Suppressor macrophage treated with lipopolysaccharide for 4 hours (primary cell): ENCODE data around the gene TACR1.

Experiments
- DNase-seq: peaks from one replicate; pipeline ENCODE4 v3.0.0-alpha.2; 2020

Gene TACR1

DNA sequence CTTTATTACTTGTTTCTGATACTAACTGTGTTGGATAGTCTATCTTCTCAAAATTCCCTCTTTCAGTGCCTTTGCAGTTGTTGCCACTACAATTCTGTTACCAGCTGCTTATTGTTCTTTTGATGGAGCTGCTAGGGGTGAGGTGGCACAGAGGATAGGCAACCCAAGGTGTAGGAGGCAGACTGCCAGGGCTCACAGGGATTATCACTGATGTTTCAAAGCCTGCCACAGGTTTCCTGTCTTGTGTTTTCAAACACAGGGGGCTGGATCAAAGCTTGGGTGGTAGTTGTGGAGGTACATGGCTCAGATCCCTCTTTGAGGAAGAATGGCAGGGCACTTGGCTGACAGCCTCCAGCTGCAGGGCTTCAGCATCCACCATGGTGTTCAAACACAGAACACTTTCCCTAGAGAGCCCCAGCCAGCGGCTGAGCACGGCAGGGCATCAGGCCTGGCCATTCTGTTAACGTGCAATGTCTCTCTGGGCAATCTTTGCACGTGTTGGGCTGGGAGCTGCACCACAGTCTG is 153.7 kb downstream of the TACR1 start:
- no peak for DNase-seq

DNA sequence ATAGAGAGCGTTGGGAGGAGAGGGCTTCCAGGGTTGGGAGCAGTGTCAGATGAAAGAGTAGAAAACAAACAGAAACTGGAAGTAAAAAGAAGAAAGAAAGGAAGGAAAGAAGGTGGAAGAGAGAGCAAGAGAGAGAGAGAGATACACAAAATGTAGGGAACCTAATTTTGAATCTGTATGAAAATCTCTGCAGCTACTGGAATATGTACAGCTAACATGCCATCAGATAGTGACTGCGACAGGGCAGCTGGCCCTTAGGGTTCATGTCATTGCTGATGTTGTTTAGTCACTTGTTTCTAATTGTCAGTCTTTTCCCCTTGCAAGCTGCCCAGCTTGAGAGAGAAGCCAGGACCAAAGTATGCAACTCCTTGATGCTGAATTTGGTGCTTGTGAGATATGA is 155.0 kb downstream of the TACR1 start:
- no peak for DNase-seq

DNA sequence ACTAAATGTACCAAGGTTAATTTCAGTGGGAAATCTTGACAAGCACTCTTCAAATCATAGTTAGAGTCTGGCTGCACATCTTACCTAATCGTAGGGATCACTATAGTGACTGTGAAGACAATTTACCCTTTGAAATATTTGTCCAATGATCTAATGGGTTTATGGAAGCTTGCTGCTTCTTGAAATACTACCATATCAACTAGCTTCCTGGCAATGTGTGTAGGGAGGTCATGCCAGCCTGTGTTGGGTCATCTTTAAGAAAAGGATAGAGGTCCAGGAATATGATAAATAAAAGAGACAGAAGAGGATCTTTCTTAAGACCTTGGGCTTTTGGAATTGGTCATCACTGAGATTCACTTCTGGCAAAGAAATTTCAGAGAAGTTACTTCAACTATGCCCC is 156.5 kb downstream of the TACR1 start:
- no peak for DNase-seq

DNA sequence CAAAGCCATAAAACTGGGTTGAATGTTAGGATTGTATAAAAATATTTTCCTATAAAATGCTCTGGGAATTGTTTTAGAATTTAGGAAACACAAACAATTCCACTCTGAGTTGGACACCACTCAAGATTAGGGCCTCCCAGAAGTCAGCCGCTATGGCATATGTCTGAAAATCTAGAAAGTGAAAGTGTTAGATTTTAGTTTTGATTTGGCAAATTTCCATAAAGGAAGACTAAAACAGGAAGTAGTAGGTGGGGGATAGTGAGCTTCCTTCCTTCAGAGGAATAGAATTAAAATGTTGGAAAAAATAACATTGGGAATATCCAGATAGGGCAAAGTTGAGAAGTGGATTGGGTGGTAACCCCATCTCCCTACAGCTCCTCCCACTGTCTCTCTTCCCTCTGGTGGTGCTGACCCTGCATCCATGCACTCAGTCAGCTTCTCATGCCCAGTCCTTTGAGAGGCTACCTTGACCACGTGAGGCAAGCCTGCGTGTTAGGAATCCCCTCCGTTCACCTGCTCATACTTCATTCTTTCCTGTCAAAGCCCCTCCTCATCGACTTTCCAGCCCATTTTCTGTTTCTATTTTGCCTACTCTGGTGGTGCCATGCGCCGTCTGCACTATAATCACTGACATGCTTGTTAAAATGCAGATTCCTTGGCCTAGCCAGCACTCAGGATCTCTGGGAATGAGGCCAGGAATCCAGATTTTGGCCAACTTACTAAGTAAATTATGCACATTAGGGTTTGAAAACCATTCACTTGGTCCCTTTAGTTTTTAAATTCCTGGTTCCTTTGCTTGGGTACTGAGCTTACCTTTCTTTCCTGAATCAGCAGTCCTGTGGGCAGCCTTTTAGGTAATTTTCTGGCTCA is 157.4 kb downstream of the TACR1 start:
- peak; percentile 71 for DNase-seq

DNA sequence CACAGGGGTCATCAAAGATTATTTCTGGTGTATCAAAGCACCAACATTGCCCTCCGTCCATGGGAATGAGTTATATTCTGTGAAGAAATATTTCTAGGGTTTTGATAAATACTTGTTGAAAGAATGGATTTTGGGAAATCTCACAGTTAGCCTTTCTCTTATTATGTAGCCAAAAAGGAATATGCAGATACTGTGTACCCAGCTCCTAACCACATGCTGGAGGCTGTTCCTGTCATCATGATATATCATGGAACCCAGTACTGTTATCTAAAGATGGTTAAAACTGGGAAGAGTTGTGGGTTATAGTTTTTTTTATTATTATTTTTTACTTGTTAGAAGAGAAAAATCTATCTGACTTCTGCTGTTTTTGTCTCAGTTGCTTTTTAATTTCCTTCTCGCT is 158.1 kb downstream of the TACR1 start:
- no peak for DNase-seq

DNA sequence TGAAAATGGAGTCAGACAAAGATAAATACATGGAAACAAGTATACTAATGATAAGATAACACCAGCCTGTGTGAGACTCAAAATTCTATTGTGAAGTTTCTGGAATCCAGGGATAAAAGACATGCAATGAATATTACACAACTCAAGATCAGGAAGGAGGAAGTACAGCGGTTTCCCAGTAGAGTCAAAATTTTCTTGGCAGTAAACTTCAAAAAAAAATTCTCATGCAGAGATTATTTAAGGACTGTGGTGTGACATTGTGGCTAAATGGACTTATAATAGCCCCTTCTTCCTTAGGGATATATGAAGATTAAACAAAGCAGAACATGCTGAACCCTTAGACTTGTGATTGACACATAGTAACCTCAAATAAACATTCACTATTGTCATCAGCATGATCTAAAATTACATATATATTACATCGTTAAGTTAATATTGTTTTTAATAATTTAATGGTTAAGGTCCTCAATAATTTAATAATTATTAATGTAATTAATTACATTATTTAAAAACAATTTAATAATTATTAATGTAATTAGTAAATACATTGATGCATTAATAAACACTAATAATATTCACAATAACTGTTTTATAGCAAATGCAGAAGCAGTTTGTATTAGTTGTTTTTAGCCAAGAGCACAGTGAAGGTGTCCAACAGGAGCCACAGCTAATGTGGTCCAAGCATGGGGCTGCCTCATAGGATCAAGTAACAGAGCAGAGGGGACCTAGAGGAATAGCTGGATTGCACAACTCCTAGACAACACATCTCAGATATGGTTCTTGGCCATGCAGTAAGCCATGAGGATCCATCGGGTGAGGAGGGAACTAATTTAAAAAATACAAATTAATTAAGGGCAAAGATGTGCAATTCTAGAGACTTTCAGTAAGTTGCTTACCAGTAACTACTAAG is 163.6 kb downstream of the TACR1 start:
- DNase-seq = peak; percentile 56

DNA sequence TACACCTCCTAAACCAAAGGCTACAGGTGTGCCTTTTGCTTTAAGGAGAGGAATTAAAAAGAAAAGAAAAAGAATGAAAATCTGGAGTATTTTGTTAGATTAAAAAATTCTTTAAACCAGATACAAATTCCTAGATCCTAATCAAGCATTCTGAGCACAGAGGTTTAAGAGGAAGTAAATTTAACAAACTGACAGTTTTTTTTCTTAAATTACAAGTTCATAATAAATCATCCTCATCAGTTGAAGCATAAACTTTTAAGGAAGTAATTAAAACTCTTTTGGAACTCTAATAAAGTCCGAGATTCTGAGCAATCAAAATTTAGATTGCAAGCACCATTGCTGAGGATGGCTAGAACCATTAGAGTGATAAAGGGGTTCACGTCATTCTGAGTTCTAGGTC is 165.8 kb downstream of the TACR1 start:
- DNase-seq = no peak

DNA sequence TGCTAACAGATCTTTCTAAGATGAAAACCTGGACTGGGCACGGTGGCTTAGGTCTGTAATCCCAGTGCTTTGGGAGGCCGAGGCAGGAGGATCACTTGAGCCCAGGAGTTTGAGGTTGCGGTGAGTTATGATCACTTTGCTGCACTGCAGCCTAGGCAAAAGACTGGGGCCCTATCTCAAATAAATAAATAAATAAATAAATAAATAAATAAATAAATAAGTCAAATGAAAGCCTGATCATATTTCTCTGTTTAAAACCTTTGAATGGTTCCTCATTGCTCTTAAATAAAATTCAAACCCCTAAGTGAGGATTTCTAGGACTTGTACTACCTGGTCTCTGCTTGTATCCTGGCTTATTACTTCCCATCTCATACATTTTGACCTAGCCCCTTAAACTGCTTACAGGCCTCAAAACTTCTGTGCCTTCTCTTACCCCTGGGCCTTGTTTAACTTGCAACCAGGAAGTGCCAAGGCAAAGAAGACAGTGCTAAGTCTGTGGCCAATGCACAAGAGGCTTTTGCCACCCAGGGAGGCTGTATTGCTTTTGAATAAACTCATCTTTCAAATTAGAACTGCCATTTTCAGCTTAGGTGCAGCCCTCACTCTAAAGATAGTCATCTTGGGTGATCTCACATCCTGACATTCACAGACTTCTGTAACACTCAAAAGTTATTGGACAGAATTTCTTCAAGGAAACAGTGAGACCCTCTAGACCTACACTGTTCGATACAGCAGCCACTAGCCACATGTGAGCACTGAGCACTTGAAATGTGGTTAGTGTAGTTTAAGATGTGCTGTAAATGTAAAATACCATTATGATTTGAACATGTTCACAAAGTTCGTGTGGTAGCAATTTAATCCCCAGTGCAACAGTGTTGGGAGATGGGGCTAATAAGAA is 167.2 kb downstream of the TACR1 start:
- no peak for DNase-seq

DNA sequence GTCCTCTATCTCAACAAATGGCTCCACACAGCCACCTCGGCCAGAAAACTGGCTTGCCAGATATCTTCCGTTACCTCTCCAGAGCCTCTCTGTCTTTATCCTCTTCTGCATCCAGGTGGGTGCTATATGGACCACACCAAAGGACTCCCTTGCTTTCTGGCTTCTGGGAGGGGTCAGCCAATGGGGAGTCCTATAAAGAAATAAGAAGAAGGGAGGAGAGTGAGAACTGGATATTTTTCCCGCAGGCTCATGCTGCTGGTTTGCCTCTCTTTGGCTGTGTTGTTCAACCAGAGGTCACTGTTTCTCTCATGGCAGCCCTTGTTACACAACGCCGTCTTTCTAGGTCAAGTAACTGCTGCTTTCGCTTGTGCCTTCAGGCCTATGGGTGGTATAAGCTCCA is 168.1 kb downstream of the TACR1 start:
- DNase-seq = no peak

DNA sequence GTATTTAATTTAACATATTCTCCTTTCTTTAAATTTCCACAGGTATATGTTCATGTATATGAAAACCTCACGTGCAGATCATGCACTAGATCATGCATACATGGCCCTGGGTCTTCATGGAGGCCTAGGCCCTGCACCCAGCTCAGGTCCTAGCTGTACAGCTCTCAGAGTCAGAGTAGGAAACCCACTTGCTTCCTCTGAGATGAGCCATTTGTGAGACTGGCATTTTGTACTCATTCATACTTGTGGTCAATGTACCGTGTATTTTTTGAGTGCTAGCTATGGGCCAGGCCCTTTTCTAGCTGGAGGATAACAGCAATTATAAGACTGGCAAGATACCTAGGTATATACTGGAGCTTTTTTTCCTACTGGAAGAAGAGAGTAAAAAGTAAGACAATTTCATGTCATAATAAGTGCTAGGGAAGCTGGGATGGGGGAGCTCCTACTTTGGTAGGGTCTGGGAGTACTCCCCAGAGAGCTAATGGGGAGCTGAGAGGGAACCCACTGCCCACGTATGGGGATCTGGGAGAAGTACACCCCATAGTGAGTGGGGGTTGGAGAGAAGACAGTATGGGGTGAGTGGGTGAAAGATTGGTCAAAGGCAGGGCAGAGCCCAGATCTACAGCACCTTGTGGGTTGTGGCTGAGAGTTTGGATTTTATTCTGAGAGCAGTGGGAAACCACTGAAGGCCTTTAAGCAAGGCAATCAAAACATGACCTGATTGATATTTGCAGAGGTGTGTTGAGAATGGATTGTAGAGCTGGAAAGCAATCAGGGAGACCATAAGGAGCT is 168.9 kb downstream of the TACR1 start:
- DNase-seq = no peak

DNA sequence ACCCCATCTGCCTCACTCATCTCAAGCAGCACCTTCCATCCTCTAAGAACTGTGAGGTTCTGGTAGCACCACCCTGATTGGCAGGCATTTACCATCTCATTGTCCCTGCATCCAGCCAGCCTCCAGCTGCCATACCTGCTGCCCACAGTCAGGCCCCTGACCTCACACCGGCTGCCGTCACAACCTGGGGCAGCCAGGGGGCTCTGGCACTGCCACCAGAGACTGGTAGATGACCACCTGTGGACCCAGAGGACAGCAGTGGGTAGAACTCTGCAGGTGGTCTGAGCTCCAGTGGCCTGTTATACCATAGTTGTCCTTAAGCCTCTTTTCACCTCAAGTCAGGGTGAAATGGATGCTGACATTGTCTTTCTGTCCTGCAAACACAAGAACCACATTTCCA is 171.4 kb downstream of the TACR1 start:
- no peak for DNase-seq

DNA sequence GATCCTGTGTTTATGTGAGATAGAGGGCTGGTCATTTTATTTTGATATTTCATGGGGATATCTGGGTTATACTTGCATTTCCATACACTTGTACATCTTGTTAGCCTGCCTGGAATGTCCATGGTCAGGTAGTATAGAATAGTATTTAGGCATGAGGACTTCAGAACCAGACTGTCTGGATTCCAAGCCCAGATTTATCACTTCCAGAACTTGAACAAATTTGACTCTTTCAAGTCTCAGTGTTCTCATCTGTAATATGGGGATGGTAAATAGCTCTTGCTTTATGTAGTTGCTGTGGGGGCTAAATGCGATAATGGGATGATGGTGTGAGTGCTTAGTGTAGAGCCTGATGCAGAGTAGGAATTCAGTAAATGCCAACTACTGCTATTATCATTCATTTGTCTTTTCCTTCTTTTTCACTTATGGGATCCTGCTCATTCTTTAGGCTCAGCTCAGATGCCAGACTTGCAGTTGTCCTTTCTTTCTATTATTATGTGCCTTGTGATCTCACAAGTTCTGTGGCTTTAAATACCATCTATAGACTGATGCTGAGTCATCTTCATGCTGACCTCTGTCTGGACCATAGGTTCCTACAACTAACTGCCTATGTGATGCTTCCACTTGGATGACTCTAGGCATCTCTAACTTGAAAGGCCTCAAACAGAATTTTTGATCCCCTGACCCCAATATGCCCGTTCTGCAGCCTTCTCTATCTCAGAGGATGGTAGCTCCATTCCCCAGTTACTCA is 173.5 kb downstream of the TACR1 start:
- peak; percentile 23 for DNase-seq

DNA sequence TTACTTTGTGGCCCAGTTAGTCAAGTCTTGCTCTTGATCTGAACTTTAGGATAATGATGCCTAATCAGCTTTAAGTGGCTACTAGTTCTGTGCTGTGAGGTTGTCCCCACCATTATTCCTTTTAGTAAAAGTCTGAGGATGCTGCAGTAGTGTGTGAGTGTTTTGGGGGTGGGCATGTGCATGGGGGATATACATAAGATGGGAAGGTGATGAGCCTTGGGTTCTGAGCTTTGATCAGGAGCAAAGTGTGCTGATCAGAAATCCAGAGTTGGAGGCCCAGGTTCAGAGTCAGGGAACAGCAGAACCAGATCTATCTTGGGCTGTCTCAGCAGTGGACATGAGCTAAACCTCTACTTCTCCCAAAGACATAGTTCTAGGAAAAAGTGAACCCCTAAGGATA is 174.1 kb downstream of the TACR1 start:
- DNase-seq = no peak

DNA sequence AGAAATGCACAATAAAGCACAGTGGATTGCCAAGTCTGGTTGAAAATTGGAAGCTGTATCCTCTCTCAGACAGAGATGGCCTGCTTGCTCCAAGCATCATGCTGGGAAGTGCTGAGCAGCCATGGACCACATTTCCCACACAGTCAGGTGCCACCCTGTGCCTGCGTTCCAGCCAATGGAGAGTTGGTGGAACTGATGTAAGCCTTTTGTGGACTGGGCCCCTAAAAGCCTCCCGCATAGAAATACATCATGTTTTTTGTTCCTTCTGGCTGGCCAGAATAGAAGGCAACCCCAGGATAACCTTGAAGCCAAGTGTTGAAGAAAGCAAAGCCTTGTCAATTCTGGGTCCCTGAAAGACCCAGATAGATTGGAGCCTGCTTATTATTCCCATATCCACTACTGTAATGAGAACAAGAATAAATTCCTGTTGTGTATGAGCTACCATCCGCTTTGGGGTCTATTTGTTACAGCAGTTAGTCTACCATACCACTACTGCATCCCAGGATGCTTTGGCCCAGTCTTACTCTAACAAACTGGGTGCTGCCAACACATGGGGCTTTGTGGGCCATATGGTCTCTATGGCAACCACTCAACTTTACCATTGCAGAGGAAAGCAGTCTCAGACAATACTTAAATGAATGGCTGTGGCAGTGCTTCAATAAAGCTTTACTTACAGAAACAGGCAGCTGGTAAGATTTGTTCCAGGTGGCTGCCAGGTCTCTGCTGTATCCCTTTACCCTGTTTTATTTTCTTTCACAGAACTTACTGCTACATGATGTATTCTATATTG is 175.5 kb downstream of the TACR1 start:
- DNase-seq = no peak

DNA sequence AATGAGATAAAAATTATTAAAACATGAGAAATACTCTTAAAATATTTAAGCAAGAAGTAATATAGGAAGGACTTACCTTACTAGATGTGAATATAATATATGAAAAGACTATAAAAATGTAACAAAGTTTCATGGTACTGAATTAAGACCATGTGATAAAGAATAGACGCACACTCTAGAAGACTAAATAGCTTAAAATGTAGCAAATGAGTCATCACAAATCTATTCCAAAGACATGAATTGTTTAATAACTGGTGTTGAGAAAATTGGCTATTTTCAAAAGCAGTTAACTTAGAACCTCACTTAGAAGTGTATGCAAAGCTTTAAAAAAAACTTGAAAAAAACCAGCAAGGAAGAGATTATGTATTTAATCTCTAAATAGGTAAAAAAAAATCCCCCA is 176.8 kb downstream of the TACR1 start:
- no peak for DNase-seq

DNA sequence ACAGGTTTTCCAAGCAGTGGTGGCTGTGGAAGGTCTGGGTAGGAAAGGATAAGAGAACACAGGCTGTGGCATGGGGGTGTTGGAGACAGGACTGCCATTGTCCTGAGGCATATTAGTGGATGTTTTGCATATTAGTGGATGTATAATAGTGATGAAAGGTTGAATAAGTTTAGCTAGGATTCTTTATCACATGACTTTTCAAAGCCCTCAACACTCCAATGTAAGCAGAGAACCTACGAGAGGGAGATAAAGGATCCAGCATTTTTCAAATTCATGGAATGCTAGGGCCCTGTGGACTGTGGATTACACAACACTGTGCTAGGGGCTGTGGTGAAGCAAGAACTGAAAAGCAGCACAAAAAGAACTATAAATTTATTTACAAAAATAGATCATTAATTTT is 177.6 kb downstream of the TACR1 start:
- no peak for DNase-seq

DNA sequence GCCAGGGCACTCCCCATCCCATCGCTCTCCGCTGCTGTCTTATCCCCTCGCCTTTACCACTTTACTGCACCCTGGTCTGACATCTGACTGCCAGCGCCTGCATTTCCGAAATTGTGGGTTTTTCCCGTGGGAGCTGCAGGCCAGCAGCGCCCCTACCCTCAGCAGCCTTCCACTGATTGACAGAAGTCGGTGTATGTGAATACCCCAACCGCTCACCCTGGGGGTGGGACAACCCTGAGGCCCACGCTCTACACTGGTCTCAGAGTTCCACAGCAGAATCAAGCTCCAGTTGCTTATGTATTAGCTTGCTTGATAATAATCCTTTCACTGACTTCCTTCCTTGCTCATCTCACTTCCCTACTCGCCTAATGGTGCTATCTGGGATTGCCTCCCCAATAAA is 178.8 kb downstream of the TACR1 start:
- DNase-seq = no peak

DNA sequence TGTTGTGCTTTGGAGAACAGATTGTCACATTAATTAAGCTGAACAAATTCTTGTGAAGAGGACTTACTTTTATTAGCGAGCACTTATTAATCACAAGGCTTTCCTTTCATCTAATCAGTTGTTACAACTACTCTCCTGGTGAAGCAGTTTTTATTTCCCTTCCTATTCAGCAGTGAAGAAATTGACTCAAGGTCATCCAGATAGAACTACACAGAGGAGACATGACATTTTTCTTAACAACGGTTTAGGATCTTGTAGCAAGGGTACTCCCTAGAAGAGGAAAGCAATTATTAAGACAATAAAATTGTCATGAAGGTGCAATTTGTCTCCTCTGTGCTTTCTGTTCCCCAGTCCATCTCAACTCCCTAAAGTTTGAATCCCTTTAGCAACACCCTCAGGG is 179.5 kb downstream of the TACR1 start:
- DNase-seq = no peak

DNA sequence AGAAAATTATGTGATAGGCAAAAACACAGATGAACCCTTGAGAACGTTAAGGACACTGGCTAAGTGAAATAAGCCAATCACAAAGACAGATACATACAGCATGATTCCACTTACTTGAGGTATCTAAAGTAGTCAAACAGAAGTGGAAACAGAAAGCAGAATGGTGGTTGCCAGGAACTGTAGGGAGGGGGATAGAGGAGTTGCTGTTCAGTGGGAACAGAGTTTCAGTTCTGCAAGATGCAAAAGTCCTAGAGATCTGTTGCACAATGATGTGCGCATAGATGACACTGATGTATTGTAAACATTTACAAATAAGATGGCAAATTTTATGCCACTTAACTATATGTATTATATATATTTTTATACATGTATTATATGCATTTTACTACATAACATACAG is 181.2 kb downstream of the TACR1 start:
- peak; percentile 93 for DNase-seq

DNA sequence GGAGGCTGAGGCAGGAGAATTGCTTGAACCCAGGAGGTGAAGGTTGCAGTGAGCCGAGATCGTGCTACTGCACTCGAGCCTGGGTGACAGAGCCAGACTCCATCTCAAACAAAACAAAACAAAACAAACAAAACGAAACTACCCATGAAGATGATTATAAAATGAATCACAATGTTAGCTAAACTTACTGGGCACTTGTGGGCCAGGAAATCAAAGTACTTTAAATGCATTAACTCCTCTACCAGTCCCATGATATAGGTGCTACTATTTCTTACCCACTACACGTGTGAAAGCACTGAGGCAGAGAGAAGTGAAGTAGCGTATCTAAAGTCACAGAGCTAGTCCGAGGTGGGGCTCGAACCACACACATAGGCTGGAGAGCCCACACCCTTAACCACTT is 187.2 kb downstream of the TACR1 start:
- no peak for DNase-seq
